ENCODE results near the gene PDPK1.

- TF ChIP-seq CTCF (IDR thresholded peaks at IDR 0.05; ENCODE audit: low read depth, low read length, missing input control): no peak
- TF ChIP-seq EGR1 (IDR thresholded peaks at IDR 0.05; ENCODE audit: low read depth in 2 of 2): no peak
- no peak for TF ChIP-seq REST (IDR thresholded peaks at IDR 0.05)
- no peak for TF ChIP-seq YY1 (IDR thresholded peaks at IDR 0.05)
- no peak for TF ChIP-seq ATF3 (IDR thresholded peaks at IDR 0.05)
- no peak for TF ChIP-seq GABPA (IDR thresholded peaks at IDR 0.05 in 1 of 2, conservative IDR thresholded peaks at IDR 0.05 in 1 of 2)
- no peak for TF ChIP-seq TAF1 (conservative IDR thresholded peaks at IDR 0.05)
- TF ChIP-seq RAD21 (IDR thresholded peaks at IDR 0.05): no peak
- no peak for TF ChIP-seq MAX (IDR thresholded peaks at IDR 0.05)
- no peak for TF ChIP-seq ZBTB33 (IDR thresholded peaks at IDR 0.05)
- no peak for TF ChIP-seq SP1 (IDR thresholded peaks at IDR 0.05)
Observed at GRCh38 chr16:2494616-2495015, 43.2 kb upstream of the PDPK1 start.
